WTC11 (cell line): Measurements from ENCODE around the gene SPEN. TPM values are rescaled to one million over a fixed set of nuclear protein-coding genes. Genes with fewer than 3 reads are reported as not detected.

Experiments used
- ATAC-seq: fragments of 200-7000 bp; cut with Tn5 transposase; 2 replicates; pipeline ENCODE4 v1.10.0; 2021; ENCODE audit warnings: mild to moderate bottlenecking, moderate library complexity
- CTCF ChIA-PET: fragments of 300-600 bp; sonication (Branson Sonifier 250); formaldehyde crosslinking; loops from one replicate; lab custom pipeline; 2021; ENCODE audit warnings: antibody characterized with exemption; lab: Charles Lee
- POLR2A ChIA-PET: fragments of 350-600 bp; sonication (Branson Sonifier 250); formaldehyde crosslinking; loops from one replicate; lab custom pipeline; 2021; ENCODE audit warnings: antibody characterized with exemption; lab: Charles Lee
- DNase-seq: peaks from one replicate; pipeline ENCODE4 v3.0.0; 2021; ENCODE audit warnings: low spot score
- H3K27ac Mint-ChIP-seq: 2 replicates; pipeline ENCODE4 v1.8.0; 2021; ENCODE audit warnings: mixed read lengths
- H3K27me3 Mint-ChIP-seq: 2 replicates; pipeline ENCODE4 v1.8.0; 2021; ENCODE audit warnings: low read depth, mild to moderate bottlenecking, moderate library complexity, mixed read lengths
- H3K36me3 Mint-ChIP-seq: 2 replicates; pipeline ENCODE4 v1.8.0; 2021; ENCODE audit warnings: mixed read lengths
- H3K4me1 Mint-ChIP-seq: 2 replicates; pipeline ENCODE4 v1.8.0; 2022; ENCODE audit warnings: mixed read lengths
- H3K4me3 Mint-ChIP-seq: 2 replicates; pipeline ENCODE4 v1.8.0; 2021; ENCODE audit warnings: mild to moderate bottlenecking, moderate library complexity, mixed read lengths
- H3K9me3 Mint-ChIP-seq: 2 replicates; pipeline ENCODE4 v1.8.0; 2021; ENCODE audit warnings: mixed read lengths
- CREM ChIP-seq: sonication (generic); formaldehyde crosslinking; IDR thresholded peaks from 2 replicates; pipeline ENCODE4 v1.8.1; 2022; ENCODE audit warnings: mild to moderate bottlenecking, missing genetic modification reagents, moderate library complexity
- E2F5 ChIP-seq: sonication (generic); formaldehyde crosslinking; IDR thresholded peaks from 2 replicates; pipeline ENCODE4 v1.8.1; 2022; ENCODE audit warnings: mild to moderate bottlenecking, moderate library complexity, missing genetic modification reagents
- EMX1 ChIP-seq: fragments of 250-450 bp; sonication (Bioruptor Pico); IDR thresholded peaks from 2 replicates; pipeline ENCODE4 v1.8.0; 2021; ENCODE audit warnings: mild to moderate bottlenecking
- NFATC4 ChIP-seq: fragments of 250-450 bp; sonication (Bioruptor Pico); IDR thresholded peaks from 2 replicates; pipeline ENCODE4 v1.9.0; 2021; ENCODE audit warnings: mild to moderate bottlenecking
- NFYB ChIP-seq: sonication (generic); formaldehyde crosslinking; conservative IDR thresholded peaks from 2 replicates; pipeline ENCODE4 v1.8.0; 2022; ENCODE audit warnings: low read depth, missing genetic modification reagents
- total RNA-seq: library from RNA; stranded (reverse); gene quantifications from 3 replicates; pipeline ENCODE4 v1.2.3, GENCODE V29; 2021
- TF ChIP-seq, protein P1 (sequence below): sonication (generic); formaldehyde crosslinking; IDR thresholded peaks from 2 replicates; pipeline ENCODE4 v1.8.1; 2023; ENCODE audit warnings: mild to moderate bottlenecking, moderate library complexity, missing genetic modification reagents
- TF ChIP-seq, protein P2 (sequence below): sonication (generic); formaldehyde crosslinking; IDR thresholded peaks from 2 replicates; pipeline ENCODE4 v1.8.0; 2022; ENCODE audit warnings: mild to moderate bottlenecking, missing genetic modification reagents
- TF ChIP-seq, protein P3 (sequence below): sonication (generic); formaldehyde crosslinking; conservative IDR thresholded peaks from 2 replicates; pipeline ENCODE4 v1.8.1; 2022; ENCODE audit warnings: mild to moderate bottlenecking, missing genetic modification reagents
- TF ChIP-seq, protein P4 (sequence below): fragments of 250-450 bp; sonication (Bioruptor Pico); IDR thresholded peaks from 2 replicates; pipeline ENCODE4 v1.9.0; 2021; ENCODE audit warnings: mild to moderate bottlenecking, borderline replicate concordance
- TF ChIP-seq, protein P5 (sequence below): sonication (generic); formaldehyde crosslinking; IDR thresholded peaks from 2 replicates; pipeline ENCODE4 v1.8.1; 2023; ENCODE audit warnings: mild to moderate bottlenecking, missing genetic modification reagents, moderate library complexity

Gene SPEN
- total RNA-seq, 1 experiment from 2014 or later = 48.8 TPM

- DNase-seq (no peak), ATAC-seq (no peak)
- Mint-ChIP-seq H3K4me1 (peaks cover 6% of the 10 kb centered on the region), H3K36me3 (peaks cover 30% of the 10 kb centered on the region), H3K9me3 (peaks cover 12% of the 10 kb centered on the region), H3K27me3 (no peaks in the 10 kb centered on the region), H3K27ac (peak overlapping the region; percentile 11; the same call in 1 of the 2 replicates), H3K4me3 (no peak overlapping the region)
- TF ChIP-seq EMX1 (no peak), E2F5 (CRISPR knock-in tag) (no peak)
- TF ChIP-seq, protein P1, sequence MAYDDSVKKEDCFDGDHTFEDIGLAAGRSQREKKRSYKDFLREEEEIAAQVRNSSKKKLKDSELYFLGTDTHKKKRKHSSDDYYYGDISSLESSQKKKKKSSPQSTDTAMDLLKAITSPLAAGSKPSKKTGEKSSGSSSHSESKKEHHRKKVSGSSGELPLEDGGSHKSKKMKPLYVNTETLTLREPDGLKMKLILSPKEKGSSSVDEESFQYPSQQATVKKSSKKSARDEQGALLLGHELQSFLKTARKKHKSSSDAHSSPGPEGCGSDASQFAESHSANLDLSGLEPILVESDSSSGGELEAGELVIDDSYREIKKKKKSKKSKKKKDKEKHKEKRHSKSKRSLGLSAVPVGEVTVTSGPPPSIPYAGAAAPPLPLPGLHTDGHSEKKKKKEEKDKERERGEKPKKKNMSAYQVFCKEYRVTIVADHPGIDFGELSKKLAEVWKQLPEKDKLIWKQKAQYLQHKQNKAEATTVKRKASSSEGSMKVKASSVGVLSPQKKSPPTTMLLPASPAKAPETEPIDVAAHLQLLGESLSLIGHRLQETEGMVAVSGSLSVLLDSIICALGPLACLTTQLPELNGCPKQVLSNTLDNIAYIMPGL (CRISPR knock-in tag) = no peak
- TF ChIP-seq, protein P2, sequence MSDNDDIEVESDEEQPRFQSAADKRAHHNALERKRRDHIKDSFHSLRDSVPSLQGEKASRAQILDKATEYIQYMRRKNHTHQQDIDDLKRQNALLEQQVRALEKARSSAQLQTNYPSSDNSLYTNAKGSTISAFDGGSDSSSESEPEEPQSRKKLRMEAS (CRISPR knock-in tag) = no peak
- TF ChIP-seq, protein P3, sequence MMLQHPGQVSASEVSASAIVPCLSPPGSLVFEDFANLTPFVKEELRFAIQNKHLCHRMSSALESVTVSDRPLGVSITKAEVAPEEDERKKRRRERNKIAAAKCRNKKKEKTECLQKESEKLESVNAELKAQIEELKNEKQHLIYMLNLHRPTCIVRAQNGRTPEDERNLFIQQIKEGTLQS (CRISPR knock-in tag) = no peak
- TF ChIP-seq, protein P4, sequence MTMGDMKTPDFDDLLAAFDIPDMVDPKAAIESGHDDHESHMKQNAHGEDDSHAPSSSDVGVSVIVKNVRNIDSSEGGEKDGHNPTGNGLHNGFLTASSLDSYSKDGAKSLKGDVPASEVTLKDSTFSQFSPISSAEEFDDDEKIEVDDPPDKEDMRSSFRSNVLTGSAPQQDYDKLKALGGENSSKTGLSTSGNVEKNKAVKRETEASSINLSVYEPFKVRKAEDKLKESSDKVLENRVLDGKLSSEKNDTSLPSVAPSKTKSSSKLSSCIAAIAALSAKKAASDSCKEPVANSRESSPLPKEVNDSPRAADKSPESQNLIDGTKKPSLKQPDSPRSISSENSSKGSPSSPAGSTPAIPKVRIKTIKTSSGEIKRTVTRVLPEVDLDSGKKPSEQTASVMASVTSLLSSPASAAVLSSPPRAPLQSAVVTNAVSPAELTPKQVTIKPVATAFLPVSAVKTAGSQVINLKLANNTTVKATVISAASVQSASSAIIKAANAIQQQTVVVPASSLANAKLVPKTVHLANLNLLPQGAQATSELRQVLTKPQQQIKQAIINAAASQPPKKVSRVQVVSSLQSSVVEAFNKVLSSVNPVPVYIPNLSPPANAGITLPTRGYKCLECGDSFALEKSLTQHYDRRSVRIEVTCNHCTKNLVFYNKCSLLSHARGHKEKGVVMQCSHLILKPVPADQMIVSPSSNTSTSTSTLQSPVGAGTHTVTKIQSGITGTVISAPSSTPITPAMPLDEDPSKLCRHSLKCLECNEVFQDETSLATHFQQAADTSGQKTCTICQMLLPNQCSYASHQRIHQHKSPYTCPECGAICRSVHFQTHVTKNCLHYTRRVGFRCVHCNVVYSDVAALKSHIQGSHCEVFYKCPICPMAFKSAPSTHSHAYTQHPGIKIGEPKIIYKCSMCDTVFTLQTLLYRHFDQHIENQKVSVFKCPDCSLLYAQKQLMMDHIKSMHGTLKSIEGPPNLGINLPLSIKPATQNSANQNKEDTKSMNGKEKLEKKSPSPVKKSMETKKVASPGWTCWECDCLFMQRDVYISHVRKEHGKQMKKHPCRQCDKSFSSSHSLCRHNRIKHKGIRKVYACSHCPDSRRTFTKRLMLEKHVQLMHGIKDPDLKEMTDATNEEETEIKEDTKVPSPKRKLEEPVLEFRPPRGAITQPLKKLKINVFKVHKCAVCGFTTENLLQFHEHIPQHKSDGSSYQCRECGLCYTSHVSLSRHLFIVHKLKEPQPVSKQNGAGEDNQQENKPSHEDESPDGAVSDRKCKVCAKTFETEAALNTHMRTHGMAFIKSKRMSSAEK = no peak
- ChIA-PET POLR2A (no interaction called here), CTCF (interaction anchor here (1.2 kb wide), 1 partner anchor 9 kb away, joined by 4 read pairs; no protein-coding TSS in a partner anchor)
Measured at GRCh38 chr1:15966081-15966955, 118.8 kb downstream of the SPEN start.

DNA sequence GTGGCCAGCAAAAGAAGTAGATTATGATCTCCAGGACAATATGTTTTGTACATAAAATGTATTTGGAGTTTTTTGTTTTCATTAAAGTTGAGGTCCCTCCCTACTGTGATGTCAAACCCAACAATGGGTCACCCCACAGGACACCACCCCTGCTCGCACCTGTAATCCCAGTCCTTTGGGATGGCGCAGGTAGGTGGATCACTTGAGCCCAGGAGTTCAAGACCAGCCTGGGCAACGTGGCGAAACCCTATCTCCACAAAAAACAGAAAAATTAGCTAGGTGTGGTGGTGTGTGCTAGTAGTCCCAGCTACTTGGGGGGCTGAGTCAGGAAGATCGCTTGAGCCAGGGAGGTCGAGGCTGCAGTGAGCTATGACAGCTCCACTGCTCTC is 119.4 kb downstream of the SPEN start:
- Mint-ChIP-seq H3K27ac (no peak overlapping the region), H3K27me3 (no peaks in the 10 kb centered on the region), H3K4me1 (no peaks in the 10 kb centered on the region), H3K4me3 (no peak overlapping the region), H3K9me3 (peaks cover 12% of the 10 kb centered on the region), H3K36me3 (peaks cover 33% of the 10 kb centered on the region)
- DNase-seq = no peak
- ChIA-PET POLR2A (no interaction called here), CTCF (interaction anchor here (1.2 kb wide), 1 partner anchor 9 kb away, joined by 4 read pairs; no protein-coding TSS in a partner anchor)
- no peak for ATAC-seq
- TF ChIP-seq CREM (no peak), NFATC4 (no peak), NFYB (CRISPR knock-in tag) (no peak)
- TF ChIP-seq, protein P1 (CRISPR knock-in tag) = no peak
- TF ChIP-seq, protein P5, sequence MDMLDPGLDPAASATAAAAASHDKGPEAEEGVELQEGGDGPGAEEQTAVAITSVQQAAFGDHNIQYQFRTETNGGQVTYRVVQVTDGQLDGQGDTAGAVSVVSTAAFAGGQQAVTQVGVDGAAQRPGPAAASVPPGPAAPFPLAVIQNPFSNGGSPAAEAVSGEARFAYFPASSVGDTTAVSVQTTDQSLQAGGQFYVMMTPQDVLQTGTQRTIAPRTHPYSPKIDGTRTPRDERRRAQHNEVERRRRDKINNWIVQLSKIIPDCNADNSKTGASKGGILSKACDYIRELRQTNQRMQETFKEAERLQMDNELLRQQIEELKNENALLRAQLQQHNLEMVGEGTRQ = no peak
